Liver (tissue), 9 donors: Measurements from ENCODE around the gene VASP. TPM values are rescaled to one million over a fixed set of nuclear protein-coding genes. Genes with fewer than 3 reads are reported as not detected.

Source experiments
- DNase-seq: peaks from one replicate; pipeline ENCODE4 v3.0.0-alpha.2; 2017; ENCODE audit warnings: low spot score
- H3K27ac ChIP-seq, 2 donors: one replicate each; pipeline ENCODE4 v1.7.0; 2013; ENCODE audit warnings: inconsistent platforms in 2 of 2, low read length in 2 of 2, control low read depth in 1 of 2, low read depth in 1 of 2, mild to moderate bottlenecking in 1 of 2
- H3K27me3 ChIP-seq, 4 donors: one replicate each; pipeline versions ENCODE4 v1.6.1 to v1.7.0; 2013; ENCODE audit warnings: low read length in 3 of 4, inconsistent platforms in 1 of 4, mild to moderate bottlenecking in 1 of 4, moderate library complexity in 1 of 4; ENCODE audit not compliant: control insufficient read depth in 4 of 4, insufficient read depth in 4 of 4
- H3K36me3 ChIP-seq, 4 donors: one replicate each; pipeline versions ENCODE4 v1.6.1 to v1.7.0; 2013; ENCODE audit warnings: low read length in 3 of 4, mild to moderate bottlenecking in 3 of 4, low read depth in 1 of 4, moderate library complexity in 1 of 4; ENCODE audit not compliant: control insufficient read depth in 4 of 4, insufficient read depth in 3 of 4
- H3K4me1 ChIP-seq, 4 donors: one replicate each; pipeline versions ENCODE4 v1.6.1 to v1.7.0; 2013; ENCODE audit warnings: low read length in 3 of 4, mild to moderate bottlenecking in 3 of 4, moderate library complexity in 1 of 4; ENCODE audit not compliant: control insufficient read depth in 4 of 4, insufficient read depth in 4 of 4
- H3K4me3 ChIP-seq, 3 donors: one replicate each; pipeline versions ENCODE4 v1.6.1 to v1.7.0; 2013; ENCODE audit warnings: low read length in 3 of 3, control low read depth in 1 of 3, low read depth in 1 of 3, mild to moderate bottlenecking in 1 of 3
- H3K9ac ChIP-seq, 2 donors: one replicate each; pipeline ENCODE4 v1.7.0; 2013; ENCODE audit warnings: low read length in 2 of 2, mild to moderate bottlenecking in 2 of 2, moderate library complexity in 2 of 2, control low read depth in 1 of 2, low read depth in 1 of 2
- H3K9me3 ChIP-seq, 4 donors: one replicate each; pipeline versions ENCODE4 v1.6.1 to v1.7.0; 2013; ENCODE audit warnings: low read length in 3 of 4; ENCODE audit not compliant: control insufficient read depth in 4 of 4
- CTCF ChIP-seq: fragments of 150-350 bp; IDR thresholded peaks from 2 replicates; pipeline ENCODE4 v1.5.1; 2017; ENCODE audit warnings: improper control_type of control experiment, low read depth, low read length; ENCODE audit not compliant: missing input control
- NR2F2 ChIP-seq: IDR thresholded peaks from 2 replicates; pipeline ENCODE4 v1.6.1; 2016; ENCODE audit warnings: antibody characterized with exemption
- RAD21 ChIP-seq, 2 donors: IDR thresholded peaks; 2 replicates each; pipeline ENCODE4 v1.6.1; 2016; ENCODE audit warnings: antibody characterized with exemption in 2 of 2, mild to moderate bottlenecking in 2 of 2
- RXRA ChIP-seq, 2 donors: IDR thresholded peaks; 2 replicates each; pipeline ENCODE4 v1.6.1; 2017 to 2018; ENCODE audit warnings: antibody characterized with exemption in 2 of 2, mild to moderate bottlenecking in 1 of 2
- SP1 ChIP-seq: IDR thresholded peaks from 2 replicates; pipeline ENCODE4 v1.6.1; 2018; ENCODE audit warnings: antibody characterized with exemption, mild to moderate bottlenecking
- TAF1 ChIP-seq: conservative IDR thresholded peaks from 2 replicates; pipeline ENCODE4 v1.6.1; 2016; ENCODE audit warnings: antibody characterized with exemption, mild to moderate bottlenecking
- YY1 ChIP-seq: IDR thresholded peaks from 2 replicates; pipeline ENCODE4 v1.6.1; 2016; ENCODE audit warnings: antibody characterized with exemption, mild to moderate bottlenecking
- ZBTB33 ChIP-seq: IDR thresholded peaks from 2 replicates; pipeline ENCODE4 v1.6.1; 2016; ENCODE audit warnings: antibody characterized with exemption
- WGBS: extraction: QIAGEN DNeasy Blood & Tissue Kit; methylation state at CpG from one replicate; pipeline ENCODE4 v1.1.7; 2013; 5-methylcytosine and 5-hydroxymethylcytosine counted together
- polyA plus RNA-seq, 2 donors: library from polyadenylated mRNA; stranded (reverse) in 1 of 2; unstranded in 1 of 2; fragments of 200-250 nt in 1 of 2; fragments of >200 nt in 1 of 2; fragmentation: Nextera tagmentation in 1 of 2; extraction: Ambion mirVana in 1 of 2; gene quantifications; one replicate each; pipeline versions ENCODE4 v1.2.1 to v1.2.3, GENCODE V29; 2013 to 2015
- total RNA-seq, 2 donors: library from RNA; depleted of rRNA; stranded (reverse); fragments of >200 nt; gene quantifications; one replicate each; pipeline ENCODE4 v1.2.3, GENCODE V29; 2014
- donor health status: healthy.
- donor health status: healthy.
- donor health status: healthy.
- donor health status: healthy.
- donor health status: healthy.

VASP gene
- total and polyA plus RNA-seq, 4 donors, result 7.3 to 29.1 (median 22.7) TPM

GRCh38 chr19:45518469-45518826 is 11.2 kb downstream of the VASP start (continued):
- TF ChIP-seq ZBTB33 (no peak), RAD21 (IDR thresholded peaks at IDR 0.05) (no peak), NR2F2 (no peak), TAF1 (no peak), CTCF (no peak), SP1 (no peak)

GRCh38 chr19:45522010-45522941 is 15.0 kb downstream of the VASP start:
- Histone ChIP-seq H3K9me3 (no peaks in the 10 kb centered on the region), H3K27ac (no peak overlapping the region), H3K4me1 (peaks cover 3 to 13% (median 9%) of the 10 kb centered on the region in 4 donors), H3K27me3 (no peaks in the 10 kb centered on the region), H3K36me3 (peaks cover 6 to 31% (median 16%) of the 10 kb centered on the region in 4 donors), H3K9ac (no peak overlapping the region), H3K4me3 (no peak overlapping the region)
- 89% methylated on average over 24 of the region's 24 CpGs for WGBS
- no peak for DNase-seq
- no peak for TF ChIP-seq CTCF
- TF ChIP-seq TAF1, result no peak
- no peak for TF ChIP-seq NR2F2

- no peaks in the 10 kb centered on the region for H3K9me3 ChIP-seq
- WGBS, result 70% methylated on average over 9 of the region's 9 CpGs
- DNase-seq, result peak; percentile 80
- TF ChIP-seq RXRA (IDR thresholded peaks at IDR 0.05) (peak in 1 of 2 donors; percentile 23), RAD21 (IDR thresholded peaks at IDR 0.05) (peak; percentile 96), YY1 (peak; percentile 18), CTCF (peak; percentile 95), TAF1 (no peak)
- H3K36me3 ChIP-seq, result peaks cover 1 to 23% (median 11%) of the 10 kb centered on the region in 4 donors
- H3K4me3 ChIP-seq, result no peak overlapping the region
- no peak overlapping the region for H3K27ac ChIP-seq
- H3K4me1 ChIP-seq, result peaks cover 3 to 18% (median 9%) of the 10 kb centered on the region in 4 donors
- H3K9ac ChIP-seq, result no peak overlapping the region
- no peaks in the 10 kb centered on the region for H3K27me3 ChIP-seq
Observed at GRCh38 chr19:45523642-45524256, 16.5 kb downstream of the VASP start.
